Astrocyte (in vitro differentiated cells and primary cell): Measurements from ENCODE around the gene EHBP1. TPM values are rescaled to one million over a fixed set of nuclear protein-coding genes. Genes with fewer than 3 reads are reported as not detected.
"Not testable (repeated sequence)": the region's sequence is repeated elsewhere in the genome, so short reads cannot be mapped to it uniquely, and the experiment has no call there.

ENCODE experiments used
- DNase-seq: peaks from one replicate; pipeline ENCODE4 v3.0.0-alpha.2; 2010; ENCODE audit warnings: low read depth
- FAIRE-seq: peaks from 2 replicates; lab custom pipeline; 2011; peaks lifted over from hg19 to GRCh38; lab: Jason Lieb, UNC
- H2AFZ ChIP-seq: 2 replicates; pipeline ENCODE4 v1.6.0; 2012; ENCODE audit warnings: low read depth, low read length, inconsistent platforms
- H3K27ac ChIP-seq: 2 replicates; pipeline ENCODE4 v1.5.1; 2011; ENCODE audit warnings: low read depth, low read length, inconsistent platforms
- H3K27me3 ChIP-seq: 2 replicates; pipeline ENCODE4 v1.6.0; 2011; ENCODE audit warnings: low read length, inconsistent platforms; ENCODE audit not compliant: insufficient read depth
- H3K36me3 ChIP-seq: 2 replicates; pipeline ENCODE4 v1.5.1; 2011; ENCODE audit warnings: low read length, inconsistent platforms; ENCODE audit not compliant: insufficient read depth
- H3K4me1 ChIP-seq: 2 replicates; pipeline ENCODE4 v1.5.1; 2011; ENCODE audit warnings: low read length, inconsistent platforms; ENCODE audit not compliant: insufficient read depth
- H3K4me2 ChIP-seq: 2 replicates; pipeline ENCODE4 v1.6.0; 2012; ENCODE audit warnings: low read length, inconsistent platforms
- H3K4me3 ChIP-seq: 2 replicates; pipeline ENCODE4 v1.5.1; 2011; ENCODE audit warnings: low read depth, mild to moderate bottlenecking, low read length, inconsistent platforms; ENCODE audit not compliant: insufficient read depth
- H3K79me2 ChIP-seq: 2 replicates; pipeline ENCODE4 v1.6.0; 2012; ENCODE audit warnings: mild to moderate bottlenecking, low read length, inconsistent platforms; ENCODE audit not compliant: insufficient read depth
- H3K9ac ChIP-seq: 2 replicates; pipeline ENCODE4 v1.6.0; 2012; ENCODE audit warnings: mild to moderate bottlenecking, low read length, inconsistent platforms
- H3K9me3 ChIP-seq: 2 replicates; pipeline ENCODE4 v1.5.1; 2012; ENCODE audit warnings: low read depth, mild to moderate bottlenecking, low read length, inconsistent platforms; ENCODE audit not compliant: insufficient read depth
- H4K20me1 ChIP-seq: 2 replicates; pipeline ENCODE4 v1.6.0; 2012; ENCODE audit warnings: low read length, inconsistent platforms; ENCODE audit not compliant: insufficient read depth
- H3K27ac Mint-ChIP-seq: one replicate; pipeline ENCODE4 v1.8.0; 2021; ENCODE audit warnings: mild to moderate bottlenecking, mixed read lengths; ENCODE audit not compliant: unreplicated experiment
- H3K27me3 Mint-ChIP-seq: one replicate; pipeline ENCODE4 v1.8.0; 2021; ENCODE audit warnings: low read depth, mixed read lengths; ENCODE audit not compliant: unreplicated experiment
- H3K36me3 Mint-ChIP-seq: one replicate; pipeline ENCODE4 v1.8.0; 2021; ENCODE audit warnings: low read depth, mixed read lengths; ENCODE audit not compliant: unreplicated experiment
- H3K4me1 Mint-ChIP-seq: one replicate; pipeline ENCODE4 v1.8.0; 2021; ENCODE audit warnings: low read depth, mixed read lengths; ENCODE audit not compliant: unreplicated experiment
- H3K4me3 Mint-ChIP-seq: one replicate; pipeline ENCODE4 v1.8.0; 2021; ENCODE audit warnings: mild to moderate bottlenecking, moderate library complexity, mixed read lengths; ENCODE audit not compliant: unreplicated experiment
- H3K9me3 Mint-ChIP-seq: one replicate; pipeline ENCODE4 v1.8.0; 2021; ENCODE audit warnings: mild to moderate bottlenecking, mixed read lengths; ENCODE audit not compliant: unreplicated experiment
- CTCF ChIP-seq: IDR thresholded peaks from 2 replicates; pipeline ENCODE4 v1.5.1; 2011; ENCODE audit warnings: low read depth, mild to moderate bottlenecking, inconsistent platforms, low read length, moderate library complexity; ENCODE audit not compliant: insufficient read depth
- EZH2 ChIP-seq: IDR thresholded peaks from 2 replicates; pipeline ENCODE4 v1.6.1; 2012; ENCODE audit warnings: mild to moderate bottlenecking, low read length, inconsistent platforms; ENCODE audit not compliant: insufficient read depth
- total RNA-seq: library from RNA; stranded (reverse); gene quantifications from 2 replicates; pipeline ENCODE4 v1.2.1, GENCODE V29; 2021

The EHBP1 gene
- total RNA-seq, 1 donor from 2014 or later = 44.1 TPM

DNA sequence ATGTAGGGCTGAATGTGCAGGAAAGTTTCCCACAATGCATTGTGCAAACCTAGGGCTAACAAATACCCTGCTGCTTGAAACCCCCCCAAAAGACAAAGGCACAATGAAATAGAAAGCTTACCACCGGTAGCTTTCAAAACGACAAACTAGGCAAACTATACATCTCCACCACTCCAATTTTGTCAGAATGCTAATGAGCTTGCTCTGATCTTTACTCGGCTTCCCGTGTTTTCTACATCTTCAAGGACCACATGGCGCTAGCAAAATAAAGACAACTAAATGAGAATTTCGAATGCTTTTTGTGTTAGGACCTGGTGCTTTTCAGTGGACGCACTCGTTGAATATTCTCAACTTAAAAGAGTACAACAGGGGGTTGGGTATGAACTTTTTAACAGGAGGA is 307.9 kb downstream of the EHBP1 start:
- Histone ChIP-seq H3K9ac (no peak overlapping the region), H3K27ac (no peak overlapping the region), H4K20me1 (no peaks in the 10 kb centered on the region), H3K36me3 (peaks cover 5% of the 10 kb centered on the region), H3K4me3 (no peak overlapping the region), H2AFZ (no peak overlapping the region), H3K9me3 (no peaks in the 10 kb centered on the region), H3K4me2 (no peak overlapping the region), H3K4me1 (no peaks in the 10 kb centered on the region), H3K27me3 (no peaks in the 10 kb centered on the region), H3K79me2 (no peaks in the 10 kb centered on the region)
- H3K4me3 Mint-ChIP-seq = no peak overlapping the region
- H3K27me3 Mint-ChIP-seq = no peaks in the 10 kb centered on the region
- H3K9me3 Mint-ChIP-seq = no peaks in the 10 kb centered on the region
- no peak for FAIRE-seq
- H3K27ac Mint-ChIP-seq = no peak overlapping the region
- no peak for TF ChIP-seq CTCF
- TF ChIP-seq EZH2 = no peak
- DNase-seq = no peak
- peaks cover 10% of the 10 kb centered on the region for H3K4me1 Mint-ChIP-seq
- peaks cover 6% of the 10 kb centered on the region for H3K36me3 Mint-ChIP-seq

DNA sequence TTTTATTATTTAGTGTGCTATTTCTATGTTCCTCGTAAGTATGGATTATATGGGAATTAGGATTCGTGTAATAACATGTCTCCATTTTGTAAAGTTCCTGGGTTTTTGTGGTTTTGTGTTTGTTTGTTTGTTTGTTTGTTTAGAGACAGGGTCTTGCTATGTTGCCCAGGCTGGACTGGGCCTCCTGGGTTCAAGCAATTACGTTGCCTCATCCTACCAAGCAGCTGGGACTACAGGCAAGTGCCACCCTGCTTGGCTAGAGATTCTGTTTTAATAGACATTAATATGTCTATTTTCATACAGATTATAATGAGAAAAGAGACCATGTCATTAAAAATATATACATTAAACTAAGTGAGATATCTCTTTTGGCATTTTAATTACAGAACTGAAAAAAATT is 309.9 kb downstream of the EHBP1 start:
- Mint-ChIP-seq H3K4me3 (no peak overlapping the region), H3K27ac (no peak overlapping the region), H3K27me3 (no peaks in the 10 kb centered on the region), H3K9me3 (no peaks in the 10 kb centered on the region), H3K4me1 (peaks cover 6% of the 10 kb centered on the region), H3K36me3 (peaks cover 6% of the 10 kb centered on the region)
- Histone ChIP-seq H4K20me1 (no peaks in the 10 kb centered on the region), H3K4me3 (no peak overlapping the region), H3K4me1 (no peaks in the 10 kb centered on the region), H3K9ac (no peak overlapping the region), H3K27ac (no peak overlapping the region), H3K79me2 (no peaks in the 10 kb centered on the region), H3K27me3 (no peaks in the 10 kb centered on the region), H2AFZ (no peak overlapping the region), H3K4me2 (no peak overlapping the region), H3K36me3 (peaks cover 5% of the 10 kb centered on the region), H3K9me3 (no peaks in the 10 kb centered on the region)
- FAIRE-seq = no peak
- DNase-seq = no peak
- no peak for TF ChIP-seq CTCF
- TF ChIP-seq EZH2 = no peak

DNA sequence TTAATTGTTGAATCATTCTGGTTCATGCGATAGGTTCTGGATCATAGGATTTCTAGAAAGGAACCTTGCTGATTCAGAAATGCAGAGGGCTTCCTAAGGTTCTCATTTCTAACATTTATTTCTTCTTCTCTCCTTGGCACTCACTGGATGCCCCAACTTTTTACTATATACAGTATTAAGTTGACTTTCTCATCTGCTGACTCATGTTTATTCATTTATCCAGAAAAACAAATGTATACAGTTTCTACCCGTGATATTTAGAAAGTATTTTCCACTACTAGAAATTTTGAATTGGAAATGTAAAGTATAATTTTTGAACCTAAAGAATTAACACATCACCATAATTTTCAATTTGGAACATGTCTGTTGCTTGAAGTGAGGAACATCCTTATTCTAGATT is 312.9 kb downstream of the EHBP1 start:
- Histone ChIP-seq H3K4me3 (no peak overlapping the region), H3K4me1 (no peaks in the 10 kb centered on the region), H3K27ac (no peak overlapping the region), H3K36me3 (peaks cover 4% of the 10 kb centered on the region), H3K27me3 (no peaks in the 10 kb centered on the region), H3K79me2 (no peaks in the 10 kb centered on the region), H4K20me1 (no peaks in the 10 kb centered on the region), H2AFZ (no peak overlapping the region), H3K4me2 (no peak overlapping the region), H3K9me3 (no peaks in the 10 kb centered on the region), H3K9ac (no peak overlapping the region)
- Mint-ChIP-seq H3K27me3 (no peaks in the 10 kb centered on the region), H3K9me3 (no peaks in the 10 kb centered on the region), H3K4me1 (no peaks in the 10 kb centered on the region), H3K27ac (no peak overlapping the region), H3K36me3 (peaks cover 9% of the 10 kb centered on the region), H3K4me3 (no peak overlapping the region)
- FAIRE-seq (no peak), DNase-seq (no peak)
- no peak for TF ChIP-seq EZH2
- TF ChIP-seq CTCF = no peak

DNA sequence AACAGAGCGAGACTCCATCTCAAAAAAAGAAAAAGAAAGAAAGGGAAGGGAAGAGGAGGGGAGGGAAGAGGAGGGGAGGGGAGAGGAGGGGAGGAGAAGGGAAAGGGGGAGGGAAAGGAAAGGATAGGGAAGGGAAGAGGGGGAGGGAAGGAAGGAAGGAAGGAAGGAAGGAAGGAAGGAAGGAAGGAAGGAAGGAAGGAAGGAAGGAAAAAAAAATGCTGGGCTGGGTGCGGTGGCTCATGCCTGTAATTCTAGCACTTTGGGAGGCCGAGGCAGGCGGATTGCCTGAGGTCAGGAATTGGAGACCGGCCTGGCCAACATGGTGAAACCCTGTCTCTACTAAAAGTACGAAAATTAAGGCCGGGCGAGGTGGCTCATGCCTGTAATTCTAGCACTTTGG is 314.2 kb downstream of the EHBP1 start:
- H3K27me3 ChIP-seq, DNase-seq, H3K27ac Mint-ChIP-seq, H3K4me3 ChIP-seq, FAIRE-seq, H2AFZ ChIP-seq, H3K4me1 ChIP-seq, H3K79me2 ChIP-seq, H3K36me3 ChIP-seq, H3K27ac ChIP-seq, H3K9me3 ChIP-seq, H3K9me3 Mint-ChIP-seq, H3K4me2 ChIP-seq, H3K4me3 Mint-ChIP-seq, H3K27me3 Mint-ChIP-seq, H3K9ac ChIP-seq, H4K20me1 ChIP-seq, H3K36me3 Mint-ChIP-seq, H3K4me1 Mint-ChIP-seq: not testable (repeated sequence)
